Right ventricle myocardium superior (tissue), 1 donor: ENCODE results near the gene FAM217B. TPM values are rescaled to one million over a fixed set of nuclear protein-coding genes. Genes with fewer than 3 reads are reported as not detected.
"Not testable (repeated sequence)": the region's sequence is repeated elsewhere in the genome, so short reads cannot be mapped to it uniquely, and the experiment has no call there.

ENCODE experiments used
- ATAC-seq: fragments of 200-7000 bp; cut with Tn5 transposase; one replicate; pipeline ENCODE4 v1.9.1; 2020; ENCODE audit warnings: mild to moderate bottlenecking; ENCODE audit not compliant: poor library complexity
- DNase-seq: peaks from one replicate; pipeline ENCODE4 v3.0.0-alpha.2; 2020
- intact Hi-C: fragments of 100-400 bp; cut with DNase I; formaldehyde crosslinking; loops from one replicate; pipeline ENCODE4 v1.11.2; 2022
- total RNA-seq: library from RNA; stranded (reverse); fragmentation: NEBNext Ultra II Directional; extraction: Animal tissue kit (Norgen Biotek cat#: 25700); gene quantifications from one replicate; pipeline ENCODE4 v1.2.1, GENCODE V29; 2021
- donor health status: DM: no; HTN: yes; CAD: no; lungs with severe emphysema.

FAM217B gene
- total RNA-seq, 1 donor from 2014 or later: 37.9 TPM

DNA sequence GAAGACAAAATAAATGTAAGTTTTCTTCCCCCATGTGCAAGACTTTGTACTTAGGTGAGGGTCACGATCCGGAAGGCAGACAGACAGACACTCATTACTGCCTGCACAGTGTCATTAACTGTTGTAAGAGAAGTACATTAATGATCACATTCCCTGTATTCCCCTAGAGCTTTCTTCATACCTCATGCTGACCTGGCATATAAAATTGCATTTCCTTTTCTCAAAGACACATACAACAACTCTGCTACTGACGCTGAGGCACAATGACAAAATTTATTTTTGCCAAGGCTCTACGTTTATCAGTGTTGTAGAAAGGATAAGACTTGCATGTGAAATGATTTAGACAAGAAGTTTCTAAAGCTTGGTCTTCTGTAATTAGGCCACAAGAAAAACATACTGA, 3.8 kb upstream of the FAM217B start:
- no peak for DNase-seq
- no peak for ATAC-seq
- intact Hi-C loops: no loop called here

DNA sequence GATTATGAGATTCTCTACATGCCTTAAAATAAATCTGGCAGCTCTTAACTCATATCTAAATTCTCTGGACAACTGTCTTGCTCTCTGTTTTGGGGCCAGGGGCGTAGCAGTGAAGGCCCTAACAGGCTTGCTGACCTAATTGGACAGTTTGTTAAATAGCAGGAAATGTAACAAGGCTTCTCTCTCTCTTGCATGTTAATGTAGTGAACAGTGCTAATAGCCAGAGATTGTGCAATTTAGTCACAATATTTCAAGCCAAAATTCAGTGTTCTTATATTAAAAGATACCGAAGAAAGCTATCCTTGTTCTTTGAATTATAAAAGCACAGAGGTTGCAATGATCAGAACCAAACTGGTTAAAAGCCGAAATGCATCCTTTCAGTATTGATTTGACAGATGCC, 3.0 kb upstream of the FAM217B start:
- ATAC-seq: no peak
- no peak for DNase-seq
- intact Hi-C loops: no loop called here

DNA sequence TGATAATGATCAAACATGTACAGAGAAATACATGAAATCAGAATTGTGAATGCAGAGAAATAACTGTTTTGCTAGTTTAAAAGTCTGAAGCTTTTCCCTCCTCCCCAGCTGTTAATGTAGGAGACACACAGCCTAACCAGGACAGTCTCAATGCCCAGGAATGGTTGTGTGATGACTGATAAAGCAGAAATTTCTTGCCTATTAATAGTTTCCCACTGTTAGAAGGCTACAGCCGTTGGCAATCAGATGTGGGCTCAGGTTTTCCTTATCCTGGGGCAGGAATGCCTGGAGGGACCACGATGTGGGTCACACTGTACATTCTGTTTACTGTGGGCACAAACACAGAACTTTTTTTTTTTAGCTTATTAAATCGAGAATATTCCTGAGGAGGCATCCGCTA, 2.0 kb upstream of the FAM217B start:
- ATAC-seq (peak; percentile 7), DNase-seq (no peak)
- intact Hi-C loops: no loop called here

DNA sequence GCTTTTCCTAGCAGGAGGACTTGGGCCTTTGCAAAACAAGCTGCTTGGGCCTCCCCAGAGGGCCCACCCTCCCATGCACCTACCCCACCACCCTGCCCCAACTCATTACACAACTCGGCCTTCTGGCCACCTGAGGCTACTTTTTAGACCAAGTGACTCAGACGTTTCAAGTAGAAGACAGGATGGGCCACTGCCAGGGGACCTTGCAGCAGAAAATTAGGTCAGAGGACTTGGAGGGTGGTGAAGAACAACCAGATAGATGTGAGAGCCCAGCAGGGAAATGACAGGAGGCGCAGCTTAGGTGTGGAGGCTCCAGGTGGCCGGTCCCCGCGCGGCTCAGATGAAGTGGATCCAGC, 1.5 kb upstream of the FAM217B start:
- intact Hi-C loops: no loop called here
- peak; percentile 56 for DNase-seq
- no peak for ATAC-seq

DNA sequence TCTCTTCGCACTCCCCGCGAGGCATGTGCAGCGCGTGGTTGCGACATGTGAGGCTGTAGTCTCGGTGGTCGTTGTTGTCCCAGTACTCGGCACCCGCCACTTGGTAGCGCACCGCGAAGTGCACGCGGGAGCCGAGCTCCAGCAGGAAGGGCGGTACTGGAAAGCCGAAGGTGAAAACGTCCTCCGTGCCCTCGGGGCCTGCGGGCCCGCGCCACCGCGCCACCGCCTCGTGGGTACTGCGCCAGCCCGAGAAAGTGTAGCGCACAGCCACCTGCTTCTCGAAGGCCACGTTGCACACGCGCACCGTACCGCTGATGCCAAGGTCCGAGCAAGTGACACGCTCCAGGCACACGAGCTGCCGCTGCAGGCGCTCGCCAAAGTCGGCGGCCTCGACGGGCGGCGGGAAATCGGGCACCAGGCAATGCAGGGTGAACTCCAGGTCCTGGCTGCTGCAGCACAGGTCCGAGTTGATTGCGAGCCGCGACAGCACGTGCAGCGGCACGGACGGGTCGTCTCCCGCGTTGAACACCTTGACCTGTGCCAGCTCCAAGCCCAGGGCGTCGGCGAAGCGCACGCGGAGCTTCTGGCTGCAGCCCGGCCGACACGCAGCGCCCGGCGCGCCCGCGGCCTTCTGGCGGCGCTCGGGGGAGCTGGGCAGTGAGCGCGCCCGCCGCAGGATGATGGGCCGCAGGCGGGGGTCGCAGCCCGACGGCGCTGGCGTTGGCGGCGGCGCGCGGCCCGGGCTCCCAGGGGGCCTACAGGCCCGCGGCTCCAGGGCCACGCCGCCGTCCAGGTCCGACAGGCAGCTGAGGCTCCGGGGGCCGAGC, 924 bp upstream of the FAM217B start:
- intact Hi-C loops: no loop called here
- no peak for ATAC-seq
- DNase-seq: peak; percentile 55

DNA sequence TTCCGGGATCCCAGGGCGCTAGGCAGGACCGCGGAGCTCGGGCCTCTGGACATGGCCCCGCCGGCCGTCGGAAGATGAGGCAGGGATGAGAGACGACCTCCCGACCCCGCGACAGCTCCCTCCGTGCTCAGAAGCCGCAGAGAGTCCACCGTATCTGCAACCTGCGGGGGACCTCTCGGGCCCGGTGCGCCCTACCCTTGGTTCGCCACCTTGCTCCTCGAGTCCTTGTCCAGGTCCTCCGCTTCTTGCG, 385 bp upstream of the FAM217B start:
- DNase-seq (peak; percentile 70), ATAC-seq (peak; percentile 21)
- intact Hi-C loops: loop anchor here (10.0 kb wide), 1 partner anchor 95 kb away; no protein-coding TSS in a partner anchor

DNA sequence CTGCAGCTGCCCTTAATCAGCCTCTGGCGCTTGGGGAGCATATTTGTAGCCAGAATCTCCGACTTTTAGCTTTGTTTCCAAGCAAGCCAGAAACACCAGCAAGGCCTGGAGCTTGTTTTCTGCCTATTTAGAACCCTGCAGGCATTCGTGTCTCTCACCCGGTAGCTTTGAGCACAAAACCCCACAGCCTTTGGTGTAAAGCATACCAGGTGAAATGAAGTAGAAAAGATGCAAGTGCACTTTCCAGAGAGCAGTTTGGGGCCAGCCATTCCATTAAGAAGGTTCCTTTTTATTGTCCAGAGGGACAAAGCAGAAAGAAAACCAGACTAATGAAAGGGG, 736 bp downstream of the FAM217B start:
- intact Hi-C loops: loop anchor here (10.0 kb wide), 1 partner anchor 94 kb away; no protein-coding TSS in a partner anchor
- DNase-seq (no peak), ATAC-seq (no peak)

DNA sequence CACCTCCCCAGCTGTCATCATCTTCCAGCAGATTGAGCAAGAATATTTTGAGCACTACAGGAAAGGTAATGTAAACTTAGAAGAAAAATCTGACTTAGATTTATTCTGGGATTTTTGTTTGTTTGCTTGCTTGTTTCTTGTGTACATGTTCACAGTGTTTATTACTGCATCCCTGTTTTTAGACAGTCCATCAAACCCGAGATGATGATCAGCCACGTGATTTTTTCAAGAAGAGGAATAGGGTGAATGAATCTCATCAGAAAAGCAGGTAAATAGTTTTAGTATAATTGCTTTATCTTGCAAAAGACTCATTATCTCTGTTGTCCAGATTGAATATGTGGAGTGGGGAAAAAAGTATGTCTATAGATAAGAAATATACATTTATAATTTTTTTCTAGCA, 2.1 kb downstream of the FAM217B start:
- DNase-seq (no peak), ATAC-seq (no peak)
- intact Hi-C loops: loop anchor here (10.0 kb wide), 1 partner anchor 93 kb away; no protein-coding TSS in a partner anchor

DNA sequence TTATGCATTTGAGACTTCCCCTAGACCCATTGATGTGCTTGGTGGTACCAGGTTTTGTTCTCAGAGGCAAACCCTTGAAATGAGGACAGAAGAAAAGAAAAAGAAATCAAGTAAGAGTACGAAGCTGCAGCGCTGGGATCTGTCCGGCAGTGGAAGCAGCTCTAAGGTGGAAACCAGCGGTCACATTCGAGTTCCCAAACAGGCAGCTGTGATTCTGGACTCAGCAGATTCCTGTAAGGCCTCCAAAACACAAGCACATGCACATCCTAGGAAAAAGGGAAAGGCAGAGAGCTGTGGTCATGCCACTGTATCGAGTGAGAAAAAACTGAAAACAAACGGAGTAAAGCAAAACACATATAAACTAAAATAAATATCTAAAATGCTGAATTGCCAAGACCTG, 4.5 kb downstream of the FAM217B start:
- ATAC-seq: no peak
- DNase-seq: no peak
- intact Hi-C loops: loop anchor here (10.0 kb wide), 1 partner anchor 90 kb away; no protein-coding TSS in a partner anchor

DNA sequence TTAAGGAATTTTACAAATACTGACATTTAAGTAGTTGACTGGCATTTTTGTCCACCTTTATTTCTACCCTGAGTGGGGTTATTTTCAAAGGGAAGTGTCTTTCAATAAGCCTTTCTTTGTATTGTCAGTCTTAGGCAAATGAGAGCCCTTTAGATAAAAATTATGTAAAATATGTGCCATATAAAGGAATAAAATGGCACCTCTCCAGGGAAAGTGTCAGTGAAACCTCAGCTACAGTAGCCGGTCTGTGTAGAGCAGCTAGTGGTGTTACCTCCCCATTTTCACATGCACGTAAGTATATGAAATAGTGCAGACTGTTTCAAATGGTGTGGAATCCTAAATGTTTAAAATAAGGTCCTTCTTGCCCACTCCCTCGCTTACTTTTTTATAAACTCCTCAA, 5.0 kb downstream of the FAM217B start:
- no peak for DNase-seq
- intact Hi-C loops: loop anchor here (10.0 kb wide), 1 partner anchor 90 kb away; no protein-coding TSS in a partner anchor
- ATAC-seq: no peak

DNA sequence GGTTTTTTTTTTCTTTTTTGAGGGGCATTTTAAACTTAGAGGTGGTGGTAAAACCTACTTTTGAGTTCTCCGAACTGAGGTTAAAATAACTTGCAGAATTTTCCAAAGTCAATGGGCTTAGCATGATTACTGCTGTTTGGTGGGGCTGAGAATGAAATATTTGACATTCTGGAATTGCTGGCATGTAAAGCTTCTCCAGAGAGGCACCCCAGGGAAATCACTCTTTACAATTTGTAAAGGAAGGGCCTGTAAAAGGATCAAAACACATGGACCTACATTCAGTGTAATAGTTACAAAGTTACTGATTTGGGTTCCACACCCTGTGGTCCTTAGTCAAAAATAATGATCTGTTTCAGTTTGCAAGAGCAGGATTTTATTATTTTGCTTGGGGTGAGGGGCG, 5.5 kb downstream of the FAM217B start:
- no peak for DNase-seq
- ATAC-seq: no peak
- intact Hi-C loops: loop anchor here (10.0 kb wide), 1 partner anchor 89 kb away; no protein-coding TSS in a partner anchor

DNA sequence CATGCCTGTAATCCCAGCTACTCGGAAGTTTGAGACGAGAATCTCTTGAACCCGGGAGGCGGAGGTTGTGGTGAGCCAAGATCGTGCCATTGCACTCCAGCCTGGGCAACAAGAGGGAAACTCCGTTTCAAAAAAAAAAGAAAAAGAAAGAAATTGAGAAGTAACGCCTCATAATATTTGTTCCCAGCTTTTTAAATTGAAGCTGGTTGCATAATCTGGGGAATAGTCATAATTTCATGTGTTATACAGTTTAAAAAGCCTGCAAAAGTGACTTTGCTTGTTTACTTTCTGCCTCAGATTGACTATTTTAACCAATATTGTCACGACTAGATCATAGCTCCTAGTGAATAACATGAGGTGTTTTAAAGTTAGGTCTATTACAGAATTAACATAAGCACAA, 7.2 kb downstream of the FAM217B start:
- DNase-seq: no peak

DNA sequence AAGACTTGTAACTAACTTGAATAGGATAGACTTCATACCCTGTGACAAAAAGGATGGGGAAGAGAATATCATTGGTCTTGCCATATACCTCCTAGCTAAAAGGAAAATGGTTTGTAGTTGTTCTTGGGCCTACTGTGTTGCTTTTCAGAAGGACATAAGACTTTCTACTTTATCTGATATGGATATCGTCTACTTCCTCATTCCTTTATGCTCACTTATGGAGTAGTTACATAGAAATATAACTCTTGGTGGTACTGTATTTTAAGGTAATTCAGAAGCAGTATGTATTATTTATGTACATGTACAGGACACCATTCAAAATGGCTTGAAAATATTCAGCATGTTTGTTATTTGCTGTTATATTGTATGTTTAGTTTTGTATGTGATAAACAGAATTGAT, 8.0 kb downstream of the FAM217B start:
- intact Hi-C loops: loop anchor here (10.0 kb wide), 1 partner anchor 87 kb away; no protein-coding TSS in a partner anchor
- DNase-seq: no peak
- ATAC-seq: peak; percentile 9

More for the DNA sequence above, 7.2 kb downstream of the FAM217B start:
- intact Hi-C loops: loop anchor here (10.0 kb wide), 1 partner anchor 87 kb away; no protein-coding TSS in a partner anchor
- ATAC-seq: no peak

DNA sequence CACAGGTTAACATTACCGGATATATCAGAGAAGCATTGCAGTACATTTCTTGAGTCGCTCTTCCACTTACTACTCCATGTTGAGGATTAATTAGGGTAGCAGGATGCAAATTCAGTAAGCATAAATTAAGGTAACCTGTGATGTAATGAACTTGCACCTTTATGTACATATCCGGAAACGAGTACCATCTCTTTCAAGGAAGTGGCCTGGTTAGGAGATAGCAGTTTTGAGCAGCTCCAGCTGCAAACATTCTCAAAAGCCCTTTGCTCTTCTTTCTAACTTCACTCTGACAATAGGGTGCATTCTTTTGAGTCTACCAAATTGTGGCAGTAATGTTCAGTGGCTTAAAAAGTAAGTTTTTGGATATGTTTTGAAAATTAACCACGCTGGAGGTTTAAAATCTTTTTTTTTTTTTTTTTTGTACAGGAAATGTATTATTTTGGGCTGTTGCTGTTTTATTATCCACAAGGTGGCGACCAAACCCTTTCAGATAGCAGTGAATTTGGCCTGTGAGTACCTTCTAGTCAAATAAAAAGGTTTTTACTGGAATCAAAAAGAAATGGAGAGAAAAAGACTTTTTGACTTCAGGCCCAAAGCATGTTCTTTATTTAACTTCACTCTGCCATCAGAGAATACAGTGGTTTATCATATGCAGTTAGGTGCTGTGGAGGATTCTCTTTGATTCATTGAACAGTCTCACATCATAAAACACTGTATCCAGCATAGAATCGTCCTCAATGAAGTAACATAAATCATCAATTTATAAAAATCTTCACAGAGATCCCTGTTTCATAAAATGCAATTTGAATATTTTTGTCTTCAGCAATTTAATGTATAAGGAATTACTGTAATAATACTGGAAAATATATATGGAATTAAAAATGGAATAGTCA, 8.9 kb downstream of the FAM217B start:
- intact Hi-C loops: loop anchor here (10.0 kb wide), 1 partner anchor 86 kb away; no protein-coding TSS in a partner anchor
- ATAC-seq (peak; percentile 59), DNase-seq (no peak)

DNA sequence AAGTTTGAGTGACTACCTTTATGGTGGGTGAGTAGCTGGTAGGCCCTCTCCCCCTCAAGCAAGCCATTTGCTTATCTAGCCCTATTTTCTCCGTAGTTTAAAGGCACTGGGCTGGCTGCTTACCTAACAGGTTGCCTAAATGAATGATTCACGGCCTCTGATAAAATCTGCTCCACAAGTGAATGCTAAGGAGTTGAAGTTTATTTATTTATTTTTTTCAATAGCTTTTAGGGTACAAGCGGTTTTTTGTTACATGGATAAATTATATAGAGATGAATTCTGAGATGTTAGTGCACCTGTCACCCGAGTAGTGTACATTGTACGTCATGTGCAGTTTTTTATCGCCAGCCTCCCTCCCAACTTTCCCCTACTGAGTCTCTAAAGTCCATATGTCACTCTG, 9.7 kb downstream of the FAM217B start:
- ATAC-seq (no peak), DNase-seq (no peak)
- intact Hi-C loops: loop anchor here (10.0 kb wide), 1 partner anchor 85 kb away; no protein-coding TSS in a partner anchor

DNA sequence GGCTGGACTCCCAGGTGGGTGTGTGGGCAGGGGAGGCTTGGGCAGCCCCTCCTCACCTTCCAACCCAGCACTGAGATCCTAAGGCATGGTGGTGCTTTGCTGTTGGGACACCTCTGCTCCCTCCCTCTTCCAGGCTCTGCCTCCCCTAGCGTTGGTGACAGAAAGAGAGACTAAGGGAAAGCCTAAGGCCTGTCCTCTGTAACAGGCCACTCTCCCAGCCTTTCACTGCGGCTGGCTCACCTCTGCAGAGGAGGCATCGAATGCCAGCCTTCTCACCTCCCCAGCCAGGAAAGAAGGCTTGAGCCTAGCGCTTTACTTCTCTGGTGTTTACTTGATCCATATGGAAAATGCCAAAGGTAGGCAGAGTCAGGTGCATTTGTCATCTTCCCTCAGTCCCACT, 14.5 kb downstream of the FAM217B start:
- intact Hi-C loops: no loop called here
- no peak for DNase-seq
- no peak for ATAC-seq

DNA sequence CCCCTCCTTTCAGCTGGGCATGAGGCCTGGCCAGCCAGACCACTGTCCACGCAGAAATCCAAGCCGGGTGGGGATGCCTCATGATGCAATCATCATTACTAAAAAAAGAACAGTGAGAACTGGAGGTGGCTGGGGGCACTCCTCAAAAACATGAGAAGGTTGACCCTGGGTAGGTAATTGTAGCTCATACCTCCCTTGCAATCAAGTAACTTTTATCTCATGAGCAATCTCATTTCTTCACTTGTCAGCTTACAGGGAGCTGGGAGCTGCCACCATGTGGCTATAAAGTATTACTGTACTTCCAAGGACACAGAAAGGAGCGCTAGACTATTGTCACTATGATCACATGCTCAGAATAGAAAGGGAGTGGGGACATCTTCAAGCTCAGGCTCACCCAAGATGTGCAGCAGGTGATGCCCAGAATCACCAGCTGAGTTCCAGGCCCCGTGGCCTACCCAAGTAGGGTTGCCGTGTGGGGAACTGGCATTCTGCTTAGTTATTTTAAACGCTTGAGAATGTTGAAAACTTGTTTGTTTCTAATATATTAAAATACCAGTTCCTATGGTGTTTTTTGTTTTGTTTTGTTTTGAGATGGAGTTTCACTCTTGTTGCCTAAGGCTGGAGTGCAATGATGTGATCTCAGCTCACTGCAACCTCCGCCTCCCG, 15.1 kb downstream of the FAM217B start:
- DNase-seq (no peak), ATAC-seq (peak; percentile 56)
- intact Hi-C loops: no loop called here

DNA sequence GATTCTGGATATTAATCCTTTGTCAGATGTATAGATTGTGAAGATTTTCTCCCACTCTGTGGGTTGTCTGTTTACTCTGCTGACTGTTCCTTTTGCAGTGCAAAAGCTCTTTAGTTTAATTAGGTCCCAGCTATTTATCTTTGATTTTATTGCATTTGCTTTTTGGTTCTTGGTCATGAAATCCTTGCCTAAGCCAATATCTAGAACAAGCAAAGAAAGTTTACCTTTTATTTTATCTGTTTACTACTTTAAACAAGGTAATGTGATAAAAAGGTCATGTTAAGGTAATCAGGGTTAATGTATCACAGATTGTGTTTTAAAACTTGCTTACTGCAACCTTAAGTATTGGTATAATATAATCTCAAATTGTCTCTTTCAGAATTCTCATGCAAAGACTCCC, 17.4 kb downstream of the FAM217B start:
- intact Hi-C loops, DNase-seq, ATAC-seq: not testable (repeated sequence)

DNA sequence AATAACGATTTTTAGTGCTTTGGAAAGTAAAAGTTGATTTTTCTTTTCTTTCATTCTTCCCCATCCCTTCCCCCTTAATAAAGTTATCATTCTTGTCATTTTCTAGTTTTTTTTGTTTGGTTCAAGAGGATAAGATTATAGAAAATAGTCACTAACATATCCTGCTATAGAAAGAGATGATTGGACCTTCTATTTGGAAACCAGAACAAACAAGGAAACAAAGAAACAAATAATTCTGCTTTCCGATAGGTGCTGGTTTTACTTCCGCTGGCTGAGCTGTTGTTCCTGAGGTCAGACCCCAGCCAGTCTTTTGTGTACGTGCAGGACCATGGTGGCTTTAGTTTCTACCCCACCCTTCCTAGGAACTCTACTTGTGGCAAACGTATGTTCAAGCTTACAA, 17.9 kb downstream of the FAM217B start, which contains the start of gene CDH26:
TSS of gene CDH26 (plus strand) at position 301 of the 400 bp plus-strand sequence. CDS start 304 bp downstream, outside the sequence.
- ATAC-seq (no peak), DNase-seq (no peak)
- intact Hi-C loops: no loop called here
